H9 (cell line): ENCODE data around the gene ARHGEF39. TPM values are rescaled to one million over a fixed set of nuclear protein-coding genes. Genes with fewer than 3 reads are reported as not detected.
"Not testable (repeated sequence)": the region's sequence is repeated elsewhere in the genome, so short reads cannot be mapped to it uniquely, and the experiment has no call there.

ENCODE experiments used
- DNase-seq: peaks from one replicate; pipeline ENCODE4 v3.0.0-alpha.2; 2017
- H2AFZ ChIP-seq: one replicate; pipeline ENCODE4 v1.6.1; 2013; ENCODE audit warnings: mild to moderate bottlenecking, low read length, control low read depth, moderate library complexity
- H2AK5ac ChIP-seq: 2 replicates; pipeline ENCODE4 v1.6.1; 2013; ENCODE audit warnings: low read length, control low read depth, mixed read lengths; ENCODE audit not compliant: insufficient read length
- H2BK120ac ChIP-seq: one replicate; pipeline ENCODE4 v1.6.1; 2013; ENCODE audit warnings: low read depth, mild to moderate bottlenecking, low read length, control low read depth, inconsistent platforms; ENCODE audit not compliant: poor library complexity, severe bottlenecking
- H2BK12ac ChIP-seq: 2 replicates; pipeline ENCODE4 v1.6.1; 2013; ENCODE audit warnings: low read length, control low read depth, mixed read lengths, low read depth; ENCODE audit not compliant: insufficient read length
- H2BK15ac ChIP-seq: 2 replicates; pipeline ENCODE4 v1.6.1; 2013; ENCODE audit warnings: low read depth, low read length, control low read depth
- H2BK20ac ChIP-seq: one replicate; pipeline ENCODE4 v1.6.1; 2013; ENCODE audit warnings: low read depth, mild to moderate bottlenecking, low read length, control low read depth, inconsistent platforms; ENCODE audit not compliant: poor library complexity, severe bottlenecking
- H2BK5ac ChIP-seq: 2 replicates; pipeline ENCODE4 v1.6.1; 2013; ENCODE audit warnings: low read length, control low read depth, mixed read lengths; ENCODE audit not compliant: insufficient read length
- H3K14ac ChIP-seq: 2 replicates; pipeline ENCODE4 v1.6.1; 2013; ENCODE audit warnings: low read length, control low read depth; ENCODE audit not compliant: insufficient read depth
- H3K18ac ChIP-seq: 2 replicates; pipeline ENCODE4 v1.6.1; 2013; ENCODE audit warnings: low read depth, mild to moderate bottlenecking, mixed read lengths, low read length, control low read depth; ENCODE audit not compliant: insufficient read length
- H3K23ac ChIP-seq: 2 replicates; pipeline ENCODE4 v1.6.1; 2013; ENCODE audit warnings: low read length, control low read depth, mixed read lengths, low read depth; ENCODE audit not compliant: insufficient read length
- H3K23me2 ChIP-seq: 2 replicates; pipeline ENCODE4 v1.6.1; 2013; ENCODE audit warnings: low read depth, mild to moderate bottlenecking, mixed read lengths, low read length, control low read depth; ENCODE audit not compliant: insufficient read length, poor library complexity, severe bottlenecking
- H3K27ac ChIP-seq: 2 replicates; pipeline ENCODE4 v1.5.1; 2013; ENCODE audit warnings: low read length, control low read depth, mixed read lengths, low read depth; ENCODE audit not compliant: insufficient read length
- H3K27me3 ChIP-seq: 2 replicates; pipeline ENCODE4 v1.6.1; 2013; ENCODE audit warnings: low read length, control low read depth, inconsistent platforms; ENCODE audit not compliant: insufficient read depth
- H3K4ac ChIP-seq: 2 replicates; pipeline ENCODE4 v1.6.1; 2013; ENCODE audit warnings: low read depth, mild to moderate bottlenecking, control low read depth, inconsistent platforms, low read length, moderate library complexity
- H3K4me1 ChIP-seq: 2 replicates; pipeline ENCODE4 v1.6.1; 2013; ENCODE audit warnings: low read length, control low read depth, inconsistent platforms; ENCODE audit not compliant: insufficient read depth
- H3K4me2 ChIP-seq: 2 replicates; pipeline ENCODE4 v1.6.1; 2013; ENCODE audit warnings: low read length, control low read depth, mixed read lengths; ENCODE audit not compliant: insufficient read length, insufficient read depth
- H3K56ac ChIP-seq: 2 replicates; pipeline ENCODE4 v1.6.1; 2013; ENCODE audit warnings: low read depth, mild to moderate bottlenecking, mixed read lengths, low read length, control low read depth; ENCODE audit not compliant: insufficient read length
- H3K79me1 ChIP-seq: 2 replicates; pipeline ENCODE4 v1.6.1; 2013; ENCODE audit warnings: low read depth, mild to moderate bottlenecking, moderate library complexity, low read length, control low read depth, inconsistent platforms; ENCODE audit not compliant: insufficient read depth, poor library complexity, severe bottlenecking
- H3K79me2 ChIP-seq: 2 replicates; pipeline ENCODE4 v1.6.1; 2013; ENCODE audit warnings: low read length, control low read depth, inconsistent platforms; ENCODE audit not compliant: insufficient read depth
- H3K9ac ChIP-seq: 2 replicates; pipeline ENCODE4 v1.6.1; 2013; ENCODE audit warnings: low read length, control low read depth, mixed read lengths; ENCODE audit not compliant: insufficient read length; ENCODE audit errors: extremely low read depth
- H3K9me3 ChIP-seq: one replicate; pipeline ENCODE4 v1.6.1; 2013; ENCODE audit warnings: low read depth, low read length, inconsistent platforms; ENCODE audit not compliant: control insufficient read depth
- H3T11ph ChIP-seq: one replicate; pipeline ENCODE4 v1.6.1; 2013; ENCODE audit warnings: mild to moderate bottlenecking, low read length, control low read depth, inconsistent platforms
- H4K20me1 ChIP-seq: one replicate; pipeline ENCODE4 v1.6.1; 2013; ENCODE audit not compliant: control insufficient read depth, insufficient read length, insufficient read depth
- H4K5ac ChIP-seq: 2 replicates; pipeline ENCODE4 v1.6.1; 2013; ENCODE audit warnings: low read depth, mild to moderate bottlenecking, mixed read lengths, low read length, control low read depth; ENCODE audit not compliant: insufficient read length
- H4K8ac ChIP-seq: replicated peaks from 2 replicates; pipeline ENCODE4 v1.6.1; 2013; ENCODE audit warnings: low read length, control low read depth, mixed read lengths, low read depth; ENCODE audit not compliant: insufficient read length
- H4K91ac ChIP-seq: 2 replicates; pipeline ENCODE4 v1.6.1; 2013; ENCODE audit warnings: low read depth, mild to moderate bottlenecking, moderate library complexity, mixed read lengths, low read length, control low read depth; ENCODE audit not compliant: insufficient read length
- H3K27ac Mint-ChIP-seq, 3 experiments: 2 replicates in 2 of 3; 3 replicates in 1 of 3; pipeline ENCODE4 v1.8.0; 2020 to 2021; ENCODE audit warnings: mixed read lengths in 3 of 3, mild to moderate bottlenecking in 1 of 3, moderate library complexity in 1 of 3
- H3K27me3 Mint-ChIP-seq: 2 replicates; pipeline ENCODE4 v1.8.0; 2021; ENCODE audit warnings: low read depth, mild to moderate bottlenecking, moderate library complexity, mixed read lengths
- H3K36me3 Mint-ChIP-seq, 3 experiments: 2 replicates in 2 of 3; 3 replicates in 1 of 3; pipeline ENCODE4 v1.8.0; 2020 to 2021; ENCODE audit warnings: low read depth in 3 of 3, mixed read lengths in 3 of 3; ENCODE audit not compliant: insufficient read depth in 1 of 3
- H3K4me1 Mint-ChIP-seq, 2 experiments: 2 replicates each; pipeline ENCODE4 v1.8.0; 2020; ENCODE audit warnings: mixed read lengths in 2 of 2
- H3K4me3 Mint-ChIP-seq, 2 experiments: 2 replicates in 1 of 2; 3 replicates in 1 of 2; pipeline ENCODE4 v1.8.0; 2020 to 2021; ENCODE audit warnings: mild to moderate bottlenecking in 2 of 2, mixed read lengths in 2 of 2, moderate library complexity in 1 of 2
- H3K9me3 Mint-ChIP-seq, 2 experiments: 2 replicates in 1 of 2; 3 replicates in 1 of 2; pipeline ENCODE4 v1.8.0; 2020; ENCODE audit warnings: mild to moderate bottlenecking in 2 of 2, mixed read lengths in 2 of 2, moderate library complexity in 1 of 2
- WGBS: extraction: QIAGEN DNeasy Blood & Tissue Kit; methylation state at CpG from one replicate; pipeline ENCODE4 v1.1.7; 2013; ENCODE audit warnings: missing lambda C conversion rate, low lambda C conversion rate, mixed read lengths; ENCODE audit not compliant: insufficient read length; ENCODE audit errors: extremely low coverage; 5-methylcytosine and 5-hydroxymethylcytosine counted together
- total RNA-seq: library from RNA; stranded (reverse); gene quantifications from 2 replicates; pipeline ENCODE4 v1.2.1, GENCODE V29; 2021
- TF ChIP-seq, protein P1 (sequence below): fragments of 200-600 bp; sonication (generic); conservative IDR thresholded peaks from 3 replicates; pipeline ENCODE4 v1.8.0; 2021; ENCODE audit warnings: antibody characterized with exemption, mild to moderate bottlenecking

ARHGEF39 gene
- total RNA-seq, 1 experiment from 2014 or later: 24.4 TPM

DNA sequence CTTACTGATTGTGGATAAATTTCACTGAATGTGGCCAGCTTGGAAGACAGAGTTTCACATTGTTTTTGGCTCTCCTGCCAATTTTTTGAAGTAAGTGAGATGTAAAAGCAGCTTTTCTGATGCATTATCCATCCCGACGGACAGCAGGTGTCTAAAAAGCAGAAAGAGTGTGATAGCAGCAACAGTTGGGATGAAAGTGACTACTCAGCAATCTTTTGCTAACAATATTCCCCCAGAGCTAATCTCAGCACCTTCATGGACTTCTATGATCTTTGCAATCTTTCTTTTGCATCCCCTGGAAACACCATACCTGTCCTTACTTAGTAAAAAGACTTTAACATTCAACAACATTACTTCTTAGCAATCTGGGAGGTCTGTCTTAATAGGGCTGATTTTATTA lies 52.2 kb downstream of the ARHGEF39 start:
- H3K4me1 Mint-ChIP-seq: peaks cover 15 to 18% of the 10 kb centered on the region in 2 experiments
- H3K79me2 ChIP-seq: no peaks in the 10 kb centered on the region
- H2BK12ac ChIP-seq: no peak overlapping the region
- H3T11ph ChIP-seq: no peak overlapping the region
- H3K27me3 Mint-ChIP-seq: peaks cover 30% of the 10 kb centered on the region
- no CpG with 5 or more reads among the region's 2 CpGs for WGBS
- DNase-seq: no peak
- peaks cover 13% of the 10 kb centered on the region for H3K23me2 ChIP-seq
- no peak overlapping the region for H3K4me2 ChIP-seq
- no peak overlapping the region for H2BK20ac ChIP-seq
- H2BK5ac ChIP-seq: no peak overlapping the region
- no peak overlapping the region for H4K8ac ChIP-seq
- no peak overlapping the region for H3K27ac Mint-ChIP-seq
- H2BK15ac ChIP-seq: no peak overlapping the region
- no peak overlapping the region for H2AFZ ChIP-seq
- H3K9ac ChIP-seq: no peak overlapping the region
- no peak overlapping the region for H2AK5ac ChIP-seq
- no peak overlapping the region for H3K4ac ChIP-seq
- no peak overlapping the region for H3K56ac ChIP-seq
- H3K14ac ChIP-seq: no peak overlapping the region
- no peaks in the 10 kb centered on the region; the same call in 1 of the 2 replicates for H3K4me1 ChIP-seq
- no peak overlapping the region for H4K91ac ChIP-seq
- H4K20me1 ChIP-seq: no peaks in the 10 kb centered on the region
- no peak overlapping the region for H3K23ac ChIP-seq
- TF ChIP-seq, protein P1, sequence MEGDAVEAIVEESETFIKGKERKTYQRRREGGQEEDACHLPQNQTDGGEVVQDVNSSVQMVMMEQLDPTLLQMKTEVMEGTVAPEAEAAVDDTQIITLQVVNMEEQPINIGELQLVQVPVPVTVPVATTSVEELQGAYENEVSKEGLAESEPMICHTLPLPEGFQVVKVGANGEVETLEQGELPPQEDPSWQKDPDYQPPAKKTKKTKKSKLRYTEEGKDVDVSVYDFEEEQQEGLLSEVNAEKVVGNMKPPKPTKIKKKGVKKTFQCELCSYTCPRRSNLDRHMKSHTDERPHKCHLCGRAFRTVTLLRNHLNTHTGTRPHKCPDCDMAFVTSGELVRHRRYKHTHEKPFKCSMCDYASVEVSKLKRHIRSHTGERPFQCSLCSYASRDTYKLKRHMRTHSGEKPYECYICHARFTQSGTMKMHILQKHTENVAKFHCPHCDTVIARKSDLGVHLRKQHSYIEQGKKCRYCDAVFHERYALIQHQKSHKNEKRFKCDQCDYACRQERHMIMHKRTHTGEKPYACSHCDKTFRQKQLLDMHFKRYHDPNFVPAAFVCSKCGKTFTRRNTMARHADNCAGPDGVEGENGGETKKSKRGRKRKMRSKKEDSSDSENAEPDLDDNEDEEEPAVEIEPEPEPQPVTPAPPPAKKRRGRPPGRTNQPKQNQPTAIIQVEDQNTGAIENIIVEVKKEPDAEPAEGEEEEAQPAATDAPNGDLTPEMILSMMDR: no peak
- H3K4me3 Mint-ChIP-seq: no peak overlapping the region
- H3K27me3 ChIP-seq: peaks cover 4% of the 10 kb centered on the region; the same call in 1 of the 2 replicates
- H3K9me3 ChIP-seq: no peaks in the 10 kb centered on the region
- H2BK120ac ChIP-seq: no peak overlapping the region
- H3K18ac ChIP-seq: no peak overlapping the region
- H4K5ac ChIP-seq: no peak overlapping the region
- H3K36me3 Mint-ChIP-seq: peaks cover 6 to 14% (median 11%) of the 10 kb centered on the region in 3 experiments; a peak in 6 of 7 replicates
- no peak overlapping the region for H3K27ac ChIP-seq
- H3K9me3 Mint-ChIP-seq: no peaks in the 10 kb centered on the region; a peak in 2 of 5 replicates
- H3K79me1 ChIP-seq: no peaks in the 10 kb centered on the region

DNA sequence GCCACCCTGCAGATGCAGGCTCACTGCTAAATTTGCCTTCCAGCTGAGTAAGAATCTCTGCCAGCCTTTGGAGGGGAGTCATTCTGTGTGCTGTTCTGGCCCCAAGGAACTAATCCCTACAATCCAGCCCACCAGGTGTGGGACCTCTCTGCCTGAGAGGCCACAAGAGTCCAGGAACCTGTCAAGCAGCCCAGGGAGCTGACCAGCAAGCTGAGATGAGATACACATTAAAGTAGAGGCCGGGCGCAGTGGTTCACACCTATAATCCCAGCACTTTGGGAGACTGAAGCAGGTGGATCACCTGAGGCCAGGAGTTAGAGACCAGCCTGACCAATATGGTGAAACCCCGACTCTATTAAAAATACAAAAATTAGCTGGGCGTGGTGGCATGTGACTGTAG lies 52.9 kb downstream of the ARHGEF39 start:
- not testable (repeated sequence) for H3K14ac ChIP-seq, H2AFZ ChIP-seq, H3K9me3 ChIP-seq, H4K91ac ChIP-seq, H4K5ac ChIP-seq, H3K27me3 ChIP-seq, H2BK5ac ChIP-seq, H3K9me3 Mint-ChIP-seq, H4K8ac ChIP-seq, H3K4me1 ChIP-seq, H4K20me1 ChIP-seq, H3K79me1 ChIP-seq, H3K23ac ChIP-seq, H3K79me2 ChIP-seq, H3K23me2 ChIP-seq, H3K27ac ChIP-seq, H3T11ph ChIP-seq, H2BK12ac ChIP-seq, H3K4me2 ChIP-seq, H3K4me3 Mint-ChIP-seq, H3K9ac ChIP-seq, H2AK5ac ChIP-seq, DNase-seq, H3K27ac Mint-ChIP-seq, H3K56ac ChIP-seq, H3K4ac ChIP-seq, H2BK15ac ChIP-seq, H3K18ac ChIP-seq, H2BK20ac ChIP-seq, H2BK120ac ChIP-seq
- WGBS: no CpG with 5 or more reads among the region's 4 CpGs
- Mint-ChIP-seq H3K36me3 (peaks cover 9 to 22% (median 16%) of the 10 kb centered on the region in 3 experiments; a peak in 6 of 7 replicates), H3K4me1 (peaks cover 11 to 12% of the 10 kb centered on the region in 2 experiments), H3K27me3 (peaks cover 23% of the 10 kb centered on the region)
